Fibroblast of lung (primary cell): ENCODE measurements around the gene EIF4A3. TPM values are rescaled to one million over a fixed set of nuclear protein-coding genes. Genes with fewer than 3 reads are reported as not detected.

ENCODE experiments used
- DNase-seq, 2 donors: peaks; one replicate each; pipeline versions ENCODE4 v3.0.0 to v3.0.0-alpha.2; 2010; ENCODE audit warnings: low read depth in 2 of 2
- H2AFZ ChIP-seq: 2 replicates; pipeline ENCODE4 v1.5.1; 2012; ENCODE audit warnings: low read length, control low read depth, inconsistent platforms
- H3K27ac ChIP-seq: 2 replicates; pipeline ENCODE4 v1.5.1; 2011; ENCODE audit warnings: low read length, control low read depth; ENCODE audit not compliant: insufficient read depth
- H3K27me3 ChIP-seq: 2 replicates; pipeline ENCODE4 v1.5.1; 2011; ENCODE audit warnings: mild to moderate bottlenecking, low read length; ENCODE audit not compliant: control insufficient read depth, insufficient read depth
- H3K36me3 ChIP-seq: 2 replicates; pipeline ENCODE4 v1.5.1; 2011; ENCODE audit warnings: low read length; ENCODE audit not compliant: control insufficient read depth, insufficient read depth
- H3K4me1 ChIP-seq: 2 replicates; pipeline ENCODE4 v1.5.1; 2011; ENCODE audit warnings: low read length; ENCODE audit not compliant: control insufficient read depth, insufficient read depth; ENCODE audit errors: extremely low read depth
- H3K4me2 ChIP-seq: 2 replicates; pipeline ENCODE4 v1.5.1; 2011; ENCODE audit warnings: low read length, control low read depth; ENCODE audit not compliant: insufficient read depth; ENCODE audit errors: extremely low read depth
- H3K4me3 ChIP-seq, 4 experiments: fragments of 200-600 bp in 1 of 4; sonication (generic) in 1 of 4; replicated peaks in 1 of 4; 2 replicates each; pipeline ENCODE4 v1.5.1; 2011 to 2016; ENCODE audit warnings: low read length in 4 of 4, low read depth in 3 of 4, mild to moderate bottlenecking in 3 of 4, control low read depth in 2 of 4, inconsistent platforms in 1 of 4, mixed read lengths in 1 of 4; ENCODE audit not compliant: insufficient read depth in 1 of 4; ENCODE audit errors: control extremely low read depth in 1 of 4
- H3K79me2 ChIP-seq: 2 replicates; pipeline ENCODE4 v1.5.1; 2012; ENCODE audit warnings: mild to moderate bottlenecking, low read length, inconsistent platforms; ENCODE audit not compliant: control insufficient read depth, insufficient read depth
- H3K9ac ChIP-seq: 2 replicates; pipeline ENCODE4 v1.5.1; 2011; ENCODE audit warnings: mild to moderate bottlenecking, low read length, control low read depth; ENCODE audit not compliant: insufficient read depth
- H3K9me3 ChIP-seq: 2 replicates; pipeline ENCODE4 v1.5.1; 2012; ENCODE audit warnings: low read depth, low read length; ENCODE audit not compliant: control insufficient read depth, insufficient read depth
- H4K20me1 ChIP-seq: 2 replicates; pipeline ENCODE4 v1.5.1; 2011; ENCODE audit warnings: low read length; ENCODE audit not compliant: control insufficient read depth, insufficient read depth; ENCODE audit errors: extremely low read depth
- EZH2 ChIP-seq: IDR thresholded peaks from 2 replicates; pipeline ENCODE4 v1.5.1; 2012; ENCODE audit warnings: low read length, control low read depth, mild to moderate bottlenecking; ENCODE audit errors: missing control alignments
- polyA plus RNA-seq, 2 donors: library from polyadenylated mRNA; depleted of rRNA in 1 of 2; stranded (reverse) in 1 of 2; unstranded in 1 of 2; fragments of >200 nt; gene quantifications; 2 replicates each; pipeline ENCODE4 v1.2.1, GENCODE V29; 2011 to 2012; ENCODE audit warnings: missing spikeins in 1 of 2
- total RNA-seq: library from RNA; depleted of rRNA; stranded (reverse); fragments of >200 nt; gene quantifications from 2 replicates; pipeline ENCODE4 v1.2.1, GENCODE V29; 2014
- TF ChIP-seq, protein P1 (sequence below), 2 donors: IDR thresholded peaks in 1 of 2; conservative IDR thresholded peaks in 1 of 2; 1 replicate in 1 of 2; 2 replicates in 1 of 2; pipeline ENCODE4 v1.5.1; 2011 to 2012; ENCODE audit warnings: low read length in 2 of 2, control low read depth in 1 of 2, inconsistent platforms in 1 of 2, low read depth in 1 of 2, mild to moderate bottlenecking in 1 of 2

The EIF4A3 gene
- total and polyA plus RNA-seq, 2 donors (not counting 1 experiment from before 2014, with no cell fraction given): 73.2 to 110 TPM

DNA sequence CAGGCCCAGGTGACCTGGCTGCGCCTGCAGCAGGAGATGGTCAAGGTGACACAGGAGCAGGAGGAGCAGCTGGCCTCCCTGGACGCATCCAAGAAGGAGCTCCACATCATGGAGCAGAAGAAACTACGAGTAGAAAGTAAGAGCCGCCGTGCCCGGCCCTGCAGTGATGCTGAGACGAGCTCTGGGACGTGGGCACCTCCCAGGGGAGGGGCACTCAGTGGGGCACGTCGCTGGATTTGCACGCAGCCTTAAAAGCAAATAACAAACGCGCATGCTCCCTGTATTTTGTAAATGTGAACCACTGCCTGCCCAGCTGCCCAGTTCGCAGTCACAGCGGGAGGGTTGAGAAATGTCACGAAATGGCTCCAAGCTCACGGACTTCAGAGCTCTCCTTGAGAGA, 60.8 kb downstream of the EIF4A3 start:
- Histone ChIP-seq H3K4me3 (no peak overlapping the region), H4K20me1 (no peaks in the 10 kb centered on the region), H3K4me2 (no peak overlapping the region), H3K4me1 (peaks cover 2% of the 10 kb centered on the region), H3K27ac (no peak overlapping the region), H2AFZ (no peak overlapping the region), H3K79me2 (no peaks in the 10 kb centered on the region), H3K9ac (no peak overlapping the region), H3K9me3 (no peaks in the 10 kb centered on the region), H3K27me3 (peaks cover 2% of the 10 kb centered on the region), H3K36me3 (no peaks in the 10 kb centered on the region)
- no peak for TF ChIP-seq EZH2
- TF ChIP-seq, protein P1, sequence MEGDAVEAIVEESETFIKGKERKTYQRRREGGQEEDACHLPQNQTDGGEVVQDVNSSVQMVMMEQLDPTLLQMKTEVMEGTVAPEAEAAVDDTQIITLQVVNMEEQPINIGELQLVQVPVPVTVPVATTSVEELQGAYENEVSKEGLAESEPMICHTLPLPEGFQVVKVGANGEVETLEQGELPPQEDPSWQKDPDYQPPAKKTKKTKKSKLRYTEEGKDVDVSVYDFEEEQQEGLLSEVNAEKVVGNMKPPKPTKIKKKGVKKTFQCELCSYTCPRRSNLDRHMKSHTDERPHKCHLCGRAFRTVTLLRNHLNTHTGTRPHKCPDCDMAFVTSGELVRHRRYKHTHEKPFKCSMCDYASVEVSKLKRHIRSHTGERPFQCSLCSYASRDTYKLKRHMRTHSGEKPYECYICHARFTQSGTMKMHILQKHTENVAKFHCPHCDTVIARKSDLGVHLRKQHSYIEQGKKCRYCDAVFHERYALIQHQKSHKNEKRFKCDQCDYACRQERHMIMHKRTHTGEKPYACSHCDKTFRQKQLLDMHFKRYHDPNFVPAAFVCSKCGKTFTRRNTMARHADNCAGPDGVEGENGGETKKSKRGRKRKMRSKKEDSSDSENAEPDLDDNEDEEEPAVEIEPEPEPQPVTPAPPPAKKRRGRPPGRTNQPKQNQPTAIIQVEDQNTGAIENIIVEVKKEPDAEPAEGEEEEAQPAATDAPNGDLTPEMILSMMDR (conservative IDR thresholded peaks at IDR 0.05 in 1 of 2, IDR thresholded peaks at IDR 0.05 in 1 of 2; ENCODE audit: low read depth in 1 of 2, low read length in 2 of 2): no peak
- DNase-seq: no peak

DNA sequence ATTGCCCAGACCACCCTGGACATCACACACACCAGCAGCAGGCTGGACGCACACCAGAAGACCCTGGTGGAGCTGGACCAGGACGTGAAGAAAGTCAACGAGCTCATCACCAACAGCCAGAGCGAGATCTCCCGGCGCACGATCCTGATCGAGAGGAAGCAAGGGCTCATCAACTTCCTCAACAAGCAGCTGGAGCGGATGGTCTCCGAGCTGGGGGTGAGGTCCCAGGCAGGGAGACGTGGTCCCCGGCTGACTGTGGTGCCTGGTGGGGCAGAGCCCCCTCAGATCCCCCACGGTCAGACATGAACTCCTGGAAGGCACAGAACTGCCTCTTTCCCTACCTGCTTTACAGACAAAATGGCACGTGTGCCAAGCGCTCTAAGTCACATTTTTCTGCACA, 62.2 kb downstream of the EIF4A3 start:
- no peaks in the 10 kb centered on the region for H4K20me1 ChIP-seq
- H3K27me3 ChIP-seq: peaks cover 2% of the 10 kb centered on the region
- no peaks in the 10 kb centered on the region for H3K79me2 ChIP-seq
- H3K4me2 ChIP-seq: no peak overlapping the region
- H3K36me3 ChIP-seq: no peaks in the 10 kb centered on the region
- no peak overlapping the region for H3K27ac ChIP-seq
- peaks cover 2% of the 10 kb centered on the region for H3K4me1 ChIP-seq
- TF ChIP-seq, protein P1 (conservative IDR thresholded peaks at IDR 0.05 in 1 of 2, IDR thresholded peaks at IDR 0.05 in 1 of 2; ENCODE audit: low read depth in 1 of 2, low read length in 2 of 2): no peak
- TF ChIP-seq EZH2: no peak
- no peak overlapping the region for H3K9ac ChIP-seq
- H3K9me3 ChIP-seq: no peaks in the 10 kb centered on the region
- no peak overlapping the region for H2AFZ ChIP-seq
- DNase-seq: no peak
- H3K4me3 ChIP-seq: no peak overlapping the region

Other genes starting within 250 kb of the EIF4A3 start
- 26.2 and 30.4 TPM in 2 replicates for gene TBC1D16, start 111.3 kb downstream of the EIF4A3 start, total RNA-seq
- 8.3 and 10.2 TPM in 2 replicates for gene TBC1D16, start 111.3 kb downstream of the EIF4A3 start, polyA plus RNA-seq
- 1.5 and 2.1 TPM in 2 replicates for gene CCDC40, start 110.5 kb downstream of the EIF4A3 start, total RNA-seq
- gene CCDC40, start 110.5 kb downstream of the EIF4A3 start, polyA plus RNA-seq: 0.53 and 0.96 TPM in 2 replicates
- gene GAA, start 45.5 kb downstream of the EIF4A3 start, total RNA-seq: 20.3 and 25.6 TPM in 2 replicates
- gene GAA, start 45.5 kb downstream of the EIF4A3 start, polyA plus RNA-seq: 4.9 and 6.4 TPM in 2 replicates
- gene CARD14, start 22.9 kb upstream of the EIF4A3 start, total RNA-seq: 0.17 and 0.26 TPM in 2 replicates
- 0.06 TPM in 1 of 2 replicates, not detected in the other for gene CARD14, start 22.9 kb upstream of the EIF4A3 start, polyA plus RNA-seq
- 12.1 and 26.9 TPM in 2 replicates for gene SGSH, start 73.2 kb upstream of the EIF4A3 start, total RNA-seq
- gene SGSH, start 73.2 kb upstream of the EIF4A3 start, polyA plus RNA-seq: 57.2 and 70.7 TPM in 2 replicates
- gene SLC26A11, start 73.3 kb upstream of the EIF4A3 start, total RNA-seq: 8.2 and 19.3 TPM in 2 replicates
- gene SLC26A11, start 73.3 kb upstream of the EIF4A3 start, polyA plus RNA-seq: 5.8 and 6.5 TPM in 2 replicates
- gene RNF213, start 113.7 kb upstream of the EIF4A3 start, total RNA-seq: 130 and 245 TPM in 2 replicates
- gene RNF213, start 113.7 kb upstream of the EIF4A3 start, polyA plus RNA-seq: 36.8 and 56.2 TPM in 2 replicates